ENCODE results near the gene IDS.
A peak's percentile ranks its signal among the peaks of the same experiment; 100 is the strongest.
"Not testable (repeated sequence)": the region's sequence is repeated elsewhere in the genome, so short reads cannot be mapped to it uniquely, and the experiment has no call there.

Gene IDS

GRCh38 chrX:149527705-149528104 is 22.6 kb upstream of the IDS start:
- DNase-seq = peak; percentile 67

- not testable (repeated sequence) for DNase-seq
Observed at GRCh38 chrX:149526318-149527033, 21.4 kb upstream of the IDS start.

GRCh38 chrX:149525903-149526302 is 20.8 kb upstream of the IDS start:
- DNase-seq = peak; percentile 63

GRCh38 chrX:149525389-149525788 is 20.3 kb upstream of the IDS start:
- peak; percentile 85 for DNase-seq

GRCh38 chrX:149522916-149523315 is 17.8 kb upstream of the IDS start:
- DNase-seq = no peak

- DNase-seq = no peak
Observed at GRCh38 chrX:149521438-149521837, 16.3 kb upstream of the IDS start.

- DNase-seq = not testable (repeated sequence)
Observed at GRCh38 chrX:149520636-149521277, 15.7 kb upstream of the IDS start.

GRCh38 chrX:149518236-149518635 is 13.1 kb upstream of the IDS start:
- DNase-seq = no peak

GRCh38 chrX:149517308-149517707 is 12.2 kb upstream of the IDS start:
- no peak for DNase-seq

GRCh38 chrX:149516604-149517003 is 11.5 kb upstream of the IDS start:
- no peak for DNase-seq

- DNase-seq = no peak
Observed at GRCh38 chrX:149515954-149516602, 11.0 kb upstream of the IDS start.

GRCh38 chrX:149513825-149514428 is 8.8 kb upstream of the IDS start:
- no peak for DNase-seq

- DNase-seq = peak; percentile 73
Observed at GRCh38 chrX:149512225-149512885, 7.2 kb upstream of the IDS start.

GRCh38 chrX:149511081-149511480 is 6.0 kb upstream of the IDS start:
- DNase-seq = no peak

GRCh38 chrX:149510386-149510785 is 5.3 kb upstream of the IDS start:
- no peak for DNase-seq

GRCh38 chrX:149508467-149508866 is 3.4 kb upstream of the IDS start:
- DNase-seq = no peak

- no peak for DNase-seq
Observed at GRCh38 chrX:149506349-149506748, 1.2 kb upstream of the IDS start.

GRCh38 chrX:149505671-149506070 is 565 bp upstream of the IDS start:
- no peak for DNase-seq

- peak; percentile 84 for DNase-seq
Observed at GRCh38 chrX:149504226-149504914, 736 bp downstream of the IDS start.

GRCh38 chrX:149503446-149503845 is 1.7 kb downstream of the IDS start:
- DNase-seq = peak; percentile 84

GRCh38 chrX:149502923-149503322 is 2.2 kb downstream of the IDS start:
- peak; percentile 47 for DNase-seq

- DNase-seq = no peak
Observed at GRCh38 chrX:149499766-149500165, 5.3 kb downstream of the IDS start.

GRCh38 chrX:149498767-149499166 is 6.3 kb downstream of the IDS start:
- DNase-seq = no peak
